ENCODE results near the gene ZNF70.

ZNF70 gene

DNA sequence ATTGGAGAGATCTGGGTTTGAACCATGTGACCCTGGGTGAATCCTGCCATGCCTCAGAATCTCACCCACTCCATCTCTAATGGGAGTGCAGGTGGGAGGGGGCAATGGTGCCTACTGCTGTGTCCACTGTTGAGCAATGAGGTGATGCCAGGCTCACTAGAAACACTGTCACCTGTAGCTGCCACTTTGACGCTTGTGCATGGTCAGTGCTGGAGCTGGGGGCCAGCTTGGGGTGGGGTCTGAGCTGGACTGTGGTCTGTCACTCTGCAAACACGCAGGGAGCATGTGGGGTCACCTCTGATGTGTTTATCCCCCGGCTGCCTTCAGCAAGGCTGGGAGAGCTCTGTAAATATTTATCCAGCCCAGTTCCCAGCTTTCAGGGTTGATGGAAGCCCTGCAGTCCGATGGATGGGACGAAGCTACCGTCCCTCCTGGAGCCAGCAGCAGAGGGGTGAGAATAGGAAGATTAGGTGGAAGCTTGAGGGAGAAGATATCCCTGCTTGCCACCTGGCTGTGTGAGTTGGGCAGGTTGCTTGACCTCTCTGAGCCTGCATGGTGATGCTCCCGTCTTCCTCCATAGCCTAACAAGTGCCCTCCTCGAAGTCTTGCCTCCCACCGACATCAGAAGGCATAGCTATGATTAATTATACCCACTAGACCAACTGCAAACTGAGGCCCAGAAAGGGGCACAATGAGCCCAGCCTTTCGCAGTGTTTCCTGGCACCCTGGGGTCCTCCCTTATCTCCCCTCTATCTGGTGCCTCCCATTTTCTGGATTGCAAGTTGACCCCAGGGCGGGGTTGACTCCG lies 23.4 kb upstream of the ZNF70 start:
- TF ChIP-seq, protein P1, sequence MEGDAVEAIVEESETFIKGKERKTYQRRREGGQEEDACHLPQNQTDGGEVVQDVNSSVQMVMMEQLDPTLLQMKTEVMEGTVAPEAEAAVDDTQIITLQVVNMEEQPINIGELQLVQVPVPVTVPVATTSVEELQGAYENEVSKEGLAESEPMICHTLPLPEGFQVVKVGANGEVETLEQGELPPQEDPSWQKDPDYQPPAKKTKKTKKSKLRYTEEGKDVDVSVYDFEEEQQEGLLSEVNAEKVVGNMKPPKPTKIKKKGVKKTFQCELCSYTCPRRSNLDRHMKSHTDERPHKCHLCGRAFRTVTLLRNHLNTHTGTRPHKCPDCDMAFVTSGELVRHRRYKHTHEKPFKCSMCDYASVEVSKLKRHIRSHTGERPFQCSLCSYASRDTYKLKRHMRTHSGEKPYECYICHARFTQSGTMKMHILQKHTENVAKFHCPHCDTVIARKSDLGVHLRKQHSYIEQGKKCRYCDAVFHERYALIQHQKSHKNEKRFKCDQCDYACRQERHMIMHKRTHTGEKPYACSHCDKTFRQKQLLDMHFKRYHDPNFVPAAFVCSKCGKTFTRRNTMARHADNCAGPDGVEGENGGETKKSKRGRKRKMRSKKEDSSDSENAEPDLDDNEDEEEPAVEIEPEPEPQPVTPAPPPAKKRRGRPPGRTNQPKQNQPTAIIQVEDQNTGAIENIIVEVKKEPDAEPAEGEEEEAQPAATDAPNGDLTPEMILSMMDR (IDR thresholded peaks at IDR 0.05; ENCODE audit: insufficient read depth, low read depth, low read length, missing control alignments), result no peak
- no peak for DNase-seq (ENCODE audit: low read depth)
- H3K4me3 ChIP-seq (ENCODE audit: low read depth, low read length), result no peak overlapping the region

DNA sequence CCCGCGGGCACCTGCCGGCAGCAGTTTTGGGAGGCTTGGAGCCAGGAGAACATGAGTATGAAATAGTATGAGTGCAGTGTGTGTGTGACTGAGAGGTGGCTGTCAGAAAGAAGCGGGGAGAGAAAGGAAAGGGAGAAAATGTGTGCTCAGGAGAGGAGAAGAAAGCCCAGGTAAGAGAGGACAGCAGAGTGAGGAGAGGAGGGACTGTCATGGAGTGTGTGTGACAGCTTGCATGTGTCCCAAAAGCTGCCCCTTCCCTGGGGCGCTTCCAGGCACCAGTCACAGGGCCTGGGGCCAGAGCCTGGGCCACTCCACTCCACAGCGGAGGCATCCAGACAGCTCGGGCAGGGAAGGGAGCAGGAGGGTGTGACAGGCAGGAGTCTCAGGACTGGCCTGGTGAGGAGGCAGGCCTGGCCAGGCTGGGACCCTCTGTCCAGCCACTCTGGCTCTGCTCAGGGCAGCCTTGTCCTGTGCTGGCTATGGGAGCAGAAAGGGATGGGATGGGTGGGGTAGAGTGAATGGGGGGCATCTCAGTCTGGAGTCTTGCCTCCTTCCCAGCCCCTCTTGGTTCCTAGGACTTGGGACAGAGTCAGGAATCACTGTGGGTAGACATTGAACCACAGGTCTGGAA lies 22.7 kb upstream of the ZNF70 start:
- DNase-seq (ENCODE audit: low read depth), result no peak
- no peak overlapping the region for H3K4me3 ChIP-seq (ENCODE audit: low read depth, low read length)
- TF ChIP-seq, protein P1 (IDR thresholded peaks at IDR 0.05; ENCODE audit: insufficient read depth, low read depth, low read length, missing control alignments), result no peak

DNA sequence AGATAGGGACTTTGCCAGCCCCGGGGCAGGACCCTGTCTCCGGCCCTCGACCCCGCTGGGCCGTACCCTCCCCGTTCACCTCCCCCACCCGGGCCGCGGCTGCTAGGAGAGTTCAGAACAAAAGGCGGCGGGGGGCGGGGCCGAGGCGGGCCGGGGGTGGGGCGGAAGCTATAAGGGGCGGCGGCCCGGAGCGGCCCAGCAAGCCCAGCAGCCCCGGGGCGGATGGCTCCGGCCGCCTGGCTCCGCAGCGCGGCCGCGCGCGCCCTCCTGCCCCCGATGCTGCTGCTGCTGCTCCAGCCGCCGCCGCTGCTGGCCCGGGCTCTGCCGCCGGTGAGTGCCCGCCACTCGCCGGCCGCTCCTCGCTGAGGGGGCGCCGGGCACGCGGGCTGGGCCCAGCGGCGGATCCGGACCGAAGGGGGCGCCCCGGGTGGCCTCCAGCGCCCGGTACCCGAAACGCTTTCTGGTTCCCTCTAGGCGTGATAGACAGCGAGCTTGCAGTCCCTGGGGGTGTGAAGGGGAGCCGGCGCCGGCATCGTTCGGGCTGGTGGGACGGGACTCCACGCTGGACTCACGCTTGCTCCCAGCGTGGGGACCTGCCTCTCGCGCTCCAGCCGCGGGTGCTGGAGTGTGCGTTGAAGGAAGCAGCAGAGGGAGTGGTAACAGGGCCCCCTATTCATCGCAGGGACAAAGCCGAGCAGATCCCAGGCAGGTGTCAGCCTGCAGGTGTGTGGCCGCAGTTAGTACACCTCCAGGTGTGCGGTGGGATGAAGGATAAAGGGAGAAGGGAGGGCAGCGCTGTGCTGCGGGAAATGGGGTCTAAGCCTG lies 21.9 kb upstream of the ZNF70 start, which contains the start of gene MMP11:
Gene MMP11, plus strand, starts transcription at position 201 of the 825 bp plus-strand sequence. Its CDS starts 22 bp downstream, at position 223.
- peak; percentile 58 for DNase-seq (ENCODE audit: low read depth)
- H3K4me3 ChIP-seq (ENCODE audit: low read depth, low read length), result peak within 1 kb of the TSS; percentile 28
- TF ChIP-seq, protein P1 (IDR thresholded peaks at IDR 0.05; ENCODE audit: insufficient read depth, low read depth, low read length, missing control alignments), result no peak

DNA sequence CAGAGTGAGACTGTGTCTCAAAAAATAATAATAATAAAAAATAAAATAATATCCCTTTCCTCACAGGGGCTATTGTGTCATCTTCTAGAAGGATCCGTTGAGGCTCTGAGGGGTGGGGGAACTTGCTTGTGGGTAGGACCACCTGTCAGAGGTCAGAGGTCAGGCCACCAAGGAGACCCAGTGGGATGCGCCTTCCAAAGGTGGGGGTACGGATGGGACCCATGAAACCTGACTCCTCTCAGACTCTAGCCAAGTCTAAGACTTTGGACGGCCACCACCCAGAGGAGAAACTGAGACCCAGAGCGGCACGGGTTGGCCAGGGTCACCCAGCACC lies 21.4 kb upstream of the ZNF70 start:
- TF ChIP-seq, protein P1 (IDR thresholded peaks at IDR 0.05; ENCODE audit: insufficient read depth, low read depth, low read length, missing control alignments), result no peak
- DNase-seq (ENCODE audit: low read depth), result no peak
- H3K4me3 ChIP-seq (ENCODE audit: low read depth, low read length), result peak overlapping the region; percentile 28

DNA sequence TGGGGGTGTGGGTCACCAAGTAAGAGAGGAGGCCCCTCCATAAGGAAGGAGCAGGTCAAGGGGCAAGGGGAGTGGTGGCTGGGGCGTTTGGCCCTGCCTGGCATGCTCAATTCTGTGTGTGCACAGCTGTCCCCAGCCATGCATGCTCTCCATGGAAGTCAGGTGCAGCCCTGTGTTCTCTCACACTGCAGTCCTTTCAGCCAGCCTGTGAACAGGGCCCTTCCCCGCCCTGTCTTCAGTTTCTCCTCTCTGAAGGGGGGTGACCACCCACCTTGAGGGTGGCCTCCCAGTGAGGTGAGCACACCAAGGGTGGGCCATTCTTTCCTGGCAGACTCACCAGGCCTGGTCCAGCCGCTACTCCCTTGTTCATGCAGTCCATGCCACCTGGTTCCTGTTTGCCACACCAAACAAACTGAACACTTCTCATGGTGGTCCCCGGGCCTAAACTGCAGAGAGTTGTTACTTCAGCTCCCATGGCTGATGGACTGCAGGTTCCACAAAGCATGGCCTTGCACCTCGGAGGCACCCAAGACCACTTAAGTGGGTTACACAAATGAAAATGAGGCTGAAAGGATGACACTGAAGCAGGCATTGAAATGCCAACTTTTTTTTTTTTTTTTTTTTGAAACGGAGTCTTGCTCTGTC lies 18.5 kb upstream of the ZNF70 start:
- no peak for DNase-seq (ENCODE audit: low read depth)
- TF ChIP-seq, protein P1 (IDR thresholded peaks at IDR 0.05; ENCODE audit: insufficient read depth, low read depth, low read length, missing control alignments), result no peak
- no peak overlapping the region for H3K4me3 ChIP-seq (ENCODE audit: low read depth, low read length)
